Right forelimb (tissue), 1 donor: ENCODE data around the gene PTPRG.
A peak's percentile ranks its signal among the peaks of the same experiment; 100 is the strongest.
"Not testable (repeated sequence)": the region's sequence is repeated elsewhere in the genome, so short reads cannot be mapped to it uniquely, and the experiment has no call there.

Experiments used
- DNase-seq: peaks from one replicate; pipeline ENCODE4 v3.0.0-alpha.2; 2018

Gene PTPRG

DNA sequence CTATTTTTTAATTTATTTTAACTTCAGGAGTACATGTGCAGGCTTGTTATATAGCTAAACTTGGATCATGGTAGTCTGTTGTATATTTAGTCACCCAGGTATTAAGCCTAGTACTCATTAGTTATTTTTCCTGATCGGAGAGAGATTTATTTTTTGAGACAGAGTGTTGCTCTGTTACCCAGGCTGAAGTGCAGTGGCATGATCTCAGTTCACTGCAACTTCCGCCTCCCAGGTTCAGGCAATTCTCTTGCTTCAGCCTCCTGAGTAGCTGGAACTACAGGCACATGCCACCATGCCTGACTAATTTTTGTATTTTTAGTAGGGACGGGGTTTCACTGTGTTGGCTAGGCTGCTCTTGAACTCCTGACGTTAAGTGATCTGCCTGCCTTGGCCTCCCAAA lies 477.4 kb downstream of the PTPRG start:
- DNase-seq = not testable (repeated sequence)

DNA sequence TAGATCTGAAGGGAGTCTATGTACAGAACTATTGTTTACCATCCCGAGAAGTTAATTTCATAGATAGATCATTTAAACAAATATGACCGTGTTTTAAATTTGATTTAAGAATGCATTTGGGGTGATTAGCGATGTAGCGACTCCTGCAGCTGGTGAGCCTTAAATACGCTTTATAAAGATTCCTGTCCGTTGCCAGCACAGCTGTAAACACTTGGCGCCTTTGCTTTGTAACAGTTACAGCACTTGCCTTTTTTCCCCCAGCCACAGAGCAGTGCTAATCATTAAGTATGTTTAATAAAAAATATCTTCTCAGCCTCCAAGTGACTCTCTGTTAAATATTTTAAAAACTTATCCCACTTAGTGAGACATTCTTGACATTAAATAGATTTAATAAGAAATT lies 478.2 kb downstream of the PTPRG start:
- peak; percentile 50 for DNase-seq

DNA sequence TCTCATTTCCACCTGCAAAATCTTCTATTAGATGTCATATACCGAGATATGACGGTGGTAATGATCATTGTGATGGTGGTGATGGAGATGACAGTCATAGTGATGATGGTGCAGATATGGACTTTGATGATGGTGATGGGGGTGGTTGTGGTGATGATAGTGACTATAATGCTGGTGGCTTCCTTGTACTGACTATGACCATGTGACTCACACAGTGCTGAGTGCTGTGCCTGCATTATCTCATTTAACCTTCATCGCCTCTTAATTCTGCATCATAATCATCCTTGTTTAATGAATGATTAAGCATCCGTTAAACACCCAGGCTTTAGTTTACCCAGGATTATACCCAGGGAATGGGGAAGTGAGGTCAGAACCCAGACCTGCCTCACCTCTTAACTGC lies 480.3 kb downstream of the PTPRG start:
- DNase-seq = no peak

DNA sequence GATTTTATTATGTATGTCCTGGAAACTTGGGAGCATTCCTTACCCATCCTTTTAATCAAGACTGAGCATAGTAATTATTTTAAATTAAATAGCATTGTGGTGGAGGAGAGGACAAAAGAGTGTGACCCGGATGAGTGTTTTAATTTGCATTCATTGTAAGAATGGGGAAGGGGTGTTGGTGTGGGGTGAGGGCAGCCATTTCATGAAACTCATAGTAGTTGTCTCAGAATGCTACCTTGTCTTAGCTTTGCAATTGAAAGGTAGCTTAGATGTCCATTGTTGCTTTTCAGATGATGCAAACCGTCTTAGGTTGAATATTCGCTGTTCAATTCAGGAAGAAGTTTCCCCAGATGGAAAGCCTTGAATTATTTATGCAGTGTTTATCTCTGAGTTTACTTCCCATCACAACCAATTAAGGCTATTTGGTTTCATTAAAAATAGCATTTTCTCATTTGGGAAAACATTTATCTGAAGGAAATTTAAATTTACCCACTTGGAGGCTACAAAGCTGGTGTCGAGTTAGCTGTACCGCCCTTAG lies 483.6 kb downstream of the PTPRG start:
- no peak for DNase-seq

DNA sequence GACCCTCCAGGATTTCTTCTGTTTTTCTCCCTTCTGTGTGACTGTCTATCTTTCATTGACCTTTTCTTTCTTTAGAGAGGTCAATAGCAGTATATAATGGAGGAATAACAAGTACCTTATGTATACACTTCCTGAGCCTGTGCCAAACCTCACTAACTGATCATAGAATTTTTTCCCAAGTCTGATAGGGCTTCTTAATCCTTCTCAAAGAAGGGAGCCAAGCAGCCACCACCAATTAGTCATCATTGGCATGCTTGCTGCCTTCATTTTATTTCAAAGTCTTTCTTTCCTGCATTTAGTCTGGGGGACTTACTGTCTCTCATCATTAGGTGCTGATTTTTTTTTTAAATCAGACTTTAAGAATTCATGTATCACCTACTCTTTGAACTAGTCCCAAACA lies 485.0 kb downstream of the PTPRG start:
- no peak for DNase-seq

DNA sequence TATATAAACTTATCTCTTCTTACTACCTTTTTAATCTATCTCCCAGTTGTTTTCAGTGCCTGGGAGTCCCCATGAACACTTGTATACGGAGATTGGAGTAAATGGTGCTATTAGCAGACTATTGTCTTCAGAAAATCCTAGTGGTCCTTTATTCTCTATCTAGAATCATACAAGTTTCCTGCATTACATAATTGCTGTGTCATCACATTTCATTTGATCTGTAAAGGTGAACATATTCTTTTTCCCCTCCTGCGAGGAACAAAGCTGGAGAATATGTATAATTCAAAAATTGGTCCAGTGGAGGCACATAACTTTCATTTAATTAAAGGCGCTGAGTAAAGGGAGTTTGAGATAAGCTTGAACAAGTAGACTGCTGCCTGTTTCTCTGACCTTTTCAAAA lies 487.2 kb downstream of the PTPRG start:
- DNase-seq = no peak

DNA sequence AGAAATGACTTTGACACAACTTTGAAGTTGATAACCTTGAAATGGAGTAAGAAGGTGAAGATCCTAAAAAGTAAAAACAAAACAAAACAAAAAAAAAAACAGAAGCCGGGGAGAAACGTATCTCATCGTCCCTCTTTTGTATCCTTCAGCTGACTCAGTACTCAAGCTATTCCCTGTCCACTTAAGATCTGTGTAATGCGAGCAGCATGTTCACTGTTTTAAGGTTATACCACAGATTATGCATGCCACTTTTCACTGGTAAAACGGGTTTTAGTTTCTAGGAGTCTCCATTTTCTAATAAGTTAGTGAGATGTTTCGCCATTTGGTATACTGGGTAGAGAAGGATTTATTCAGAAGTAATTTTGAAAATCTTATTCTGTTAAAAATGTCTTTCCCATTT lies 487.7 kb downstream of the PTPRG start:
- no peak for DNase-seq

DNA sequence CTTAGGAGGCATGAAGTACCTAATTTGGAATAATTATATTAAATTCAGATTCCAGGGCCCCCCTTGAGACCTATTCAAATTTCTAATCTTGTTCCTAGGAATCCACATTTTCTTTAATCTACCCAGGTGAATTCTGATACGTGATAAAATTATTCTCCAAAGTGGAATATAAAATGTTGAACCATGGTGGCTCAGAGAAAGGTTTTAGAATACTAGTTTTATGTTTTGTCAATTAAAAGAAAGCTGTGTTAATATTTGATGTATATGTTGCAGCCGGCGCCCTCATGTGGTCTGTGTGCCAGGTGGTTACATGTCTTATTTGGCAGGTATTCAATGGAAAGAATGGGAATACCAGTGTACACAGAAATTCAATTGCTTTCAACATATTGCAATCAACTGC lies 490.1 kb downstream of the PTPRG start:
- DNase-seq = no peak

DNA sequence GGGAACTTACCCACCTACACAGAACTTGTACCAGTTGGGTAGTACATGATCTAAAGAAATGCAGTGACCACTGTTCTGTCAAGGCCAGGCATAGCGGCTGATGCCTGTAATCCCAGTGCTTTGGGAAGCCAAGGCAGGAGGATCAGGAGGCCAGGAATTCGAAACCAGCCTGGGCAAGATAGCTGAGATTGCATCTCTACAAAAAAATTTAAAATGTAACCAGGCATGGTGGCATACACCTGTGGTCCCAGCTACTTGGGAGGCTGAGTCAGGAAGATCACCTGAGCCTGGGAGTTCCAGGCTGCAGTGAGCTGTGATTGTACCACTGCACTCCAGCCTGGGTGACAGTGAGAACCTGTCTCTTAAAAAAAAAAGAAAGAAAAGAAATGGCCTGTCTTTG lies 491.0 kb downstream of the PTPRG start:
- DNase-seq = no peak

DNA sequence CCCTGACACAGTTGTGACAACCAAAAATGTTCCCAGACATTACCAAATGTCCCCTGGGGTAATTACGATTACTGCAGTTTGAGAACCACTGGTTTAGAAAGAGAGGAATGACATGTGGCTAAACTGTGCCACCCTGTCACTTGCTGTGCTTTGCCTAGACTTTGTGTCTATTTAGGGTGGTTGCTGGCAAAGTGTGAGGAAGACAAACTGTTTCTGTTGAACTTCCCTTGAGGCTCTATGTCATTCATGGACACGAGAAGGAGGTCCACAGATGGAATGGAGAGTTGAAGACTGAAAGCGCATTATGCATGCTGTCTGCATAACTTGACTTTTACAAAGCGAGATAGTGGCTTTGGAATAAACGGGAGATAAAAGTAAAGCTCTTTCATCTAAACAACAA lies 495.3 kb downstream of the PTPRG start:
- DNase-seq = no peak

DNA sequence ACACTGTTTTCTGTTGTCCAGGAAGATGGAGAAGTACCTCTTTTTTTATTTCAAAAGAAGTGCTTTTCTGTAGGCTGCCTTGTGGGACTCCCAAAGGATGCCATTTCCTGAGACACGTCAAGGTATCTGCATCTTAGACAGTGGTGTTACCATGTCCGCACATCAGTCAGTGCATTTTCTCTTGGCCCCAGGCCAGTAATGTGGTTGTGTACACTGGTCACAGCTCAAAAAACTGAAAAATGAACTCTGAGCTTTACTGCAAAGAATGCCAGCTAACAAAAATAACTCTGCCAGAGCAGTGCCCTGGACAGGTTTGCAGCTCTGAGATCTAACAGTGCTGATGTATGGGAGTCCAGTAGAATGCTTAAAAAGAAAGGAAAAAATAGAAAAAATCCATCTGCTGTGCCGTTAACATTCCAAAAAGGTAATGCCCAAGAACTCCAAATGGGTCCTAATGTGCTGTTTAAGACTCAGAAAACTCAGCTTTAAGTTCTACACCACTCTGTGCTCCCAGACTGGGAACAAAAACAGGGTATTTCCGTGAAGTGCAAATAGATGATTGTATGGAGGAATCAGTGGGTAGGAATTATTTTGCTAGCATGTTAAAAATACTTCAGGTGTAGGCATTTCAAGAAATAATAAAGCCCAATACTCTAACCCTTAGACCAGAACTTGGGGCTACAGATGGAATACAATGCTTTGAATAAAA lies 496.1 kb downstream of the PTPRG start:
- DNase-seq = no peak

DNA sequence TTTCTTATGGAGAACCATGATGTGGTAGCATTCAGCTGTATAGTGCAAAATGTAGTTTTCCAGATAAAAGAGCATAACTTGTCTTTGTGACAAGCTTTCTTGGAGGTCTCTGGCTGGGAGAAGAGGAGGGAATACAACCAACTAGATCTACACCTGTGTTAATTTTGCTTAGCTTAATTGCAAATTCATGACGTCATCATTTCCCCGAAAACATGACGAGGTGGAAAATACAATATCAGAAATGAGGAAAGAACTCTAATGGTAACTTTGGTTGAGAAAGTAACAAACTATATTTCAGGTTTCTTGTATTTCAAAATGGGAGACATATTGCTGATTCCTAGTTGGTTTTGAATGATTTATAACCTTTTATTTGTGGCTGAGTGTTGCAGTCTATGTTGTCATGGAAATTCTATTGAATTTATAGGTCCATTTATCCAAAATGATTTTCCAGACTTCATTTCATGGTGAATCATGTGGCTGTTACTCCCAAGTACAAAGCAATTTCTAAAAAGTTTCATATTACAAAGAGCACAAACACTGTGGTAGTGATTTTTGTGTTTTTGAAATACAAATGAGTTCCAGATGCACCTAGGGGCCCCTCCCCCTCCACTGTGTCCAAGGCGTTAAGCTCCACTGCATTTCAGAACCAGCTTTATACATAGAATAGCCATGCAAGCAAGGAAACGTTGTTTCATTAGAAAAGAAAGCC lies 504.8 kb downstream of the PTPRG start:
- peak; percentile 50 for DNase-seq

DNA sequence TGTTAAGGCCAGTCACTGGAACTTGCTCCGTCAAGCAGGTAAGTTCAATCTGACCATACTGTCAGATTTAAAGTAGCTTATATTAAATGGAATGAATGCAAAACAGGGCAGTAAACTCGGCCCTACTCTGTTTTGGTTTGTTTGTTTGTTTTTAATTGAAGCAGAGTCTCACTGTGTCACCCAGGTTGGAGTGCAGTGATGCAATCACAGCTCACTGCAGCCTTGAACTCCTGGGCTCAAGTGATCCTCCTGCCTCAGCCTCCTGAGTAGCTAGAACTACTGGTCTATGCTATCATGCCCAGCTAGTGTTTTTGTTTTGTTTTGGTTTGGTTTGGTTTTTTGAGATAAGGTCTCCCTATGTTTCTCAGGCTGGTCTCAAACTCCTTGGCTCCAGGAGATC lies 507.0 kb downstream of the PTPRG start:
- no peak for DNase-seq

DNA sequence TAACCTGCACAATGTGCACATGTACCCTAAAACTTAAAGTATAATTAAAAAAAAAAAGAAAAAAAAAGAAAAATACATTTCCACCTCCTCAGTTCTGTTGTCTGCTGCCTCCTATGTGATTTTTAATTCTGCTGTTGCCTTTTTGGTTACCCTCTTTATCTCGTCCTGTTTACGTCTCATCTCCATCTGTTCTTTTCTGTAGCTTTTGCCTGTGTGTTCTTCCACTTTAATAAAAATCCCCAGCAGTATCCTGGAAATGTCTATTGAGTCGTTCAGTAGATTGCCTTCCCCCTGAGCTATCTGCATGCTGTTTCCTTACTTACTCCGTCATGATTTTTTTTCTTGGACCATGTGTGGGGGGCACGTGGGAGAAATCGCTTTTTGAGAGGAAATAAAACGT lies 509.5 kb downstream of the PTPRG start:
- no peak for DNase-seq

DNA sequence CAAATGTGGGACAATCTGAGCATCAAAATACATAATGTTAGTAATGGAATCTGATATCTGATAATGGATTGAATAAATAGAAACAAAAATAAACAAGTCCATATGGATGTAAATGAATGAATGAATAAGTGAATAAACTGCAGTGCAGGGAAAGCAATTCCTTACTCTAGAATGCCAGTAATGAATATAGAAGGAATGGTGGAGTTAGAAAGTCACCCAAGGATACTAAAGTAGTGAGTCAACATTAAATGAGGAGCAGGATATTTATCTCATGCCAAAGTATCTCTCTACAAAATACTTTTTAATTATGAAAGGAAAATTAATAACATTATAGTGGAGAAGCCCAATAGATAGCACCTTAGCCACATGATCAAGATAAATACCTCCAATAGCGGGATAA lies 511.7 kb downstream of the PTPRG start:
- DNase-seq = no peak

DNA sequence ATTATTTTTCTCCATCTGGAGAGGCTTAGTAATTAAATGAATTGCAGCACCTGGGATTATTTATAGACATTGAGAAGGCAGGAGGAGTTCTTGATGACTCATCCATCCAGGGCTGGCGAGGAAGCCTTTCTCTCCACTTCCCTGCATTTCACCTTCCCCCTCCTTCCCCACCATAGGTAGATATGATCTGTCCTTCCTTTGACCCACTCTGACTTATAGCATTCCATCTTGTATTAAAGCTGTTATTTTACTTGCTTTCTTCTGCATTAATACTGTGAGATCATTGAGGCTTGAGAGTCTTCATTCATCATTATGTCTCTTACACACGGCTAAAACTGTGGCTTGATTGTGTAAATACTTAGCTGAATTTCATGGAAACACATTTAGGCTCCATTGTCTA lies 523.2 kb downstream of the PTPRG start:
- no peak for DNase-seq

DNA sequence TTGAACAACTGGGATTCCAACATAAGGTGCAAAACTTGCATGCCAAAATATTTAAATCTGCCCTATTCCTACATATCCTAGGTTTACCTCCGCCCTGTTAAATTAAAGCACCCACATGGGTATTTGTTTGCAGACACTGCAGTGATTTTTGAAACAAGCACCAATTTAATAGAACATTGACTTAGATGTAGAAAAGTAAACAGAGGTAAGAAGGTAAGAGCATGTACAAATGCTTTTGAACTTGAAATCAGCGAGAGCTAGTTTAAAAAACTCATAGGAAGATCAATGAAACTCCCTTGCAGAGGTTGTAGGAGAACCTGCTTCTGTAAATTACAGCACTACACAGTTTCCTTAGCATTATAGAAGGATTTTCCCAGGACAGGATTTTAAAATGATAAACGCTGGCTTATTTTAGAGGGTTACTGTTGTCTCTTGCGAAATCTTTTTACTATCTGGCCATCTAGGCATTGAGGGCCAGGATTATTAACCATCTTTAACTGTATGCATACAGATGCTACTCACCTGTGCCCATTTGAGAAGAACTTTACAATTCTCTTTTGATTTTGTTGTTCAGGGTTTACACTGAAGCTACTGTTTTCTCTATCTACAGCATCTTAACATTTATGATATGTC lies 527.2 kb downstream of the PTPRG start:
- DNase-seq = no peak

DNA sequence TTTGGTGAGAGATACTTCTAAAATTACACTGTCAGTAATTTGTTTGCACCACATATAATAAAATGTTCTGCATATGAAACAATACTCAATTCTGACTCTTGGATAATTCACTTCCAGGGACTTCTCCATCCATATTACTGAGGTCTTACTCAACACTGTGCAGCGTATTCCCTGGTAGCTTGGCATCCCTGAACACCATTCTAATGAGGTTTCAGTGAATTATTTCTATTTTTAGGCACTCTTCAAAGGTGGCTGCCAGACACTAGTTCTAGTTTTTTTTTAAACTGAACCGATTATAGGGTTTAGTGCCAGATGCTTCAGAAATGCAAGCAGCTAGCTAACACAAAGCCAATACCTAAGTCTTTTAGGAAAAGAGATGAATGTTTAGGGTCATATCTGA lies 528.7 kb downstream of the PTPRG start:
- DNase-seq = no peak

DNA sequence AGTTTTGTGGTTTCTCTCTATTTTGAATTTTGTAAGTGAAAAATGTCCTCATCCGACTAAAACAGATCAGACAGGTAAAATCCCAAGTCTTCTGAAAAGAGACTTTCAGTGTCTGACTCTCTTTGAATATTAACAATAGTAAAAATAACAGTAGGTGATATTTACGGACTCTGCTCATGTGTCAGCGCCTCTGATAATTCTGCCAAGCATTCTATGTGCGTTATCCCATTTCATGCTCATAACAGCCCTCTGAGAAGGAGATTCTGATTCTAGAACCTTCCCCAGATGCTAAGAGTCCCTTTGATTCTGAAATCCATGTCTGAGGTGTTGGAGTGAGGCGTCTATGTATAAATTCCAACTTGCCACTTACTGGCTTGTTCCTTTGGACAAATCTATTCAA lies 529.1 kb downstream of the PTPRG start:
- DNase-seq = no peak

DNA sequence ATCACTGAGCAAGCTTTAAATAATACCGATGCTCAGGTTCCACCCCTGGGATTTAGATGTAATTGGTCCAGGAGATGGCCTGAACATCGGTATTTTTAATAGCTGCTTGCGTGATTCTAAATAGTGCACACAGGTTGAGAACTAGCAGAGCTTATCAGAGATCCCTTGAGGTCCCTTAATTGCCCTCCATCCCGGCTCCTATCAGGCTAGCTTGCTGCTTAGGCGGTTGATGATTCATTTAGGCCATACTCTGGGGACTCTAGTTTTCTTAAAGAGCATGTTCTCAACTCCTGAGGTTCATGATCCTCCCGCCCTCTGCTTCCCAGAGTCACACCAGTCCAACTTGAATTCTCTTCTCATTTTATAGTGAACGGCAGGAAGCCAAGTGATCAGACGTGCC lies 531.7 kb downstream of the PTPRG start:
- no peak for DNase-seq

DNA sequence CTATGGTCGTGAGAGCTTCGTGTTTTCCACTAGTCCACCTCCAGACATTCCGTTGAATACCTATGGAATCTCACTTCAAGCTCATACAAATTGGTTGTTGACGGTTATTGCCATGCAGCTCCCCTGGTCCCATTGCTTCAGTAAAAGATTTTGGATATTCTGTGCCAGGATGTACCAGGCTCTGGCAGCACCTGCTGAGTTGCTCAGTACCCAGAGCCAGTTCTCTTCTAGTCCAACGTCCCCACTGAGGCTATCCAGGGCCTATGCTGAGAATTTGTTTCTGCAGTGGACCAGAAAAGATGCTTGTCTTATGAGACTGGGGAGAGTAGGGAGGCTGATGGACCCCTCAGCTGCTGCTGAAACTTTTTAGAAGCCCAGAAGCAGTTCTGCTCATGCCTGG lies 533.1 kb downstream of the PTPRG start:
- no peak for DNase-seq

DNA sequence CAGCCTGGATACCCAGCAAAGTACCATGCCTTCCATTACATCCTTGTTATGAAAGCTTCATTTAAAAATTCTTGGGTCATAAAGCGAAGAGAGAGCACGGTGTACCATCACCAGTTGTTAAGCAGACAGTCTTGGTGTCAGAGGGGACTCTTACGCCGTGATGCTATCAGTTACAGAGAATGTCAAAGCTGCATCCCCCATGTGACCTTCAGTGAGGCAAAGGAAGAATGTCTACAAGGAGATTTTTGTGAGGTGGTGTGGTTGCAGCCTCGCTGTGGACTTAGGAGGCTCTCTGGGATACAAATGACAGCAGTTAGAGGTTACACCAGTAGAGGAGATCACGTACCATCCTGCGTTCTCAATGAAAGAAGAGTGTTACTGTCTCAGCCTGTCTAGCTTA lies 533.7 kb downstream of the PTPRG start:
- no peak for DNase-seq

DNA sequence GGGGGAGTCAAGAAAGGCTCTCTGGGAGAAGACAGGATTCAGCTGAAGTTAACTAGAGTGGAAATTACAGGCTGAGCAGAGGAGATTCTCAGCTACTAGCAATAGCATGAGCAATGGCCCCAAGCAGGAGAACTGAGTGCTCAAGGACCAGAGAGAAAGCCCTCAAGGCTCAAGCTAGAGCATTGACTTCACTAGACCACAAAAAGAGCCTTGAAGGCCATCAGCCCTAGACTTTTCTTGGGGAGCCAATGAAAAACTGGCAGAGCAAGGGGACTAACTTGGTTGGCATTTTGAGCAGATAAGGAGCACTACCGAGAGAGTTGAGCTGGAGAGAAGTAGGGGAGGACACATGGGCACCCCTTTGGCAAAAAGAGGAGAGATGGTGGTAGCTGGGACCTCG lies 534.4 kb downstream of the PTPRG start:
- no peak for DNase-seq

DNA sequence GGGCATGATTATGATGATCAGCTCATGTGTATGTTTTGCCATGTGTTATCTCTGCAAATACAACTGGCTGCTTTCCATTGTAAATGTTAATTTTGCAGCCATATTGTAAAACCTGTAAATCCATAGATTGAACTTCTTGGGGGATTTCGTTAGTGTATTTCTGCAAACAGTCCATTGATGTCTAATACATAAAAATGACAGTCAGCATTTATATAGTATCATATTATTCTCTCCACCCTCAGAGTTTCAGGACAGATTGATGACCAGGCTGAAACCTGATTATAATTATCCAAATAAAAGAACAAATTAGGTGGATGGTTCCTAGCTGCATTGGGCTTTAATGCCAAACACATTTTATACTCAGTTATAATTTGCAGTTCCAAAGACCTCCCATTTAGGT lies 535.1 kb downstream of the PTPRG start:
- no peak for DNase-seq
